ENCODE measurements around the gene TDRD15.

DNA sequence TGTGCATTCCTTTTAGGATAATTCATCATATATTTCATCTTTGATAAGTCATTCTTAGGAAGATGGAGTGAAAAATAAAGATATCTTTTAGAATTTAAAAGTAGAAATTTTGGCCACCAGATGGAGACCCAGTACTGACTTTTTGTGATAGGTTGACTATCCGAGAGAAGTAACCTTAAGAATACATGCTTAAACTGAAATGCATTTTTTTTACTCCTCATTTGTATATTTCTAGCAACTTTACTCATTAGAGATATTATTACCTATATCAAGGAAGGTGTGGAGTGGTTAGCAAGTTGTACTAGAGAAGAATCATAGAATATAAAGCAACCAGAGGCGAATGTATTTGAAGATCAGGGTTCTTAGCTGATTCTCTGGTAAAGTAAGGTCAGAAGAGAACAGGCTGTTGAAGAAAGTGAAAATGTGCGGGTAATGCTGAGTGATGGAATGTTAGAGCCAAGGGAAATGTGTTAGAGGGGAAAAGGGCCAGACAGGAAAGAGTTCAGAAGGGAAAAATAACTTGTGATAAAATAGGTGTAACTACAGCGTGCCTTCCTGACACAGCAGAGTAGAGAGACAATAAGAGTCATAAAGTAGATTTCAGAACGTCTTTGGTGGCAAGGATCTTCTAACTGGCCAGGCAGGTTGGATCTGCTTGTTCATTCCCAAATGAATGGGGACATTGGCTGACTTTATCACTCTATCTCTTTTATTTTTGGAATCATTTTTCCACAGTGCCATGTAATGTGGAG, 52.3 kb downstream of the TDRD15 start:
- TF ChIP-seq CHD1 (IDR thresholded peaks at IDR 0.05; ENCODE audit: low read depth, low read length), result no peak
- no peak for TF ChIP-seq MAFK (IDR thresholded peaks at IDR 0.05; ENCODE audit: low read depth, low read length)
- TF ChIP-seq, protein P1, sequence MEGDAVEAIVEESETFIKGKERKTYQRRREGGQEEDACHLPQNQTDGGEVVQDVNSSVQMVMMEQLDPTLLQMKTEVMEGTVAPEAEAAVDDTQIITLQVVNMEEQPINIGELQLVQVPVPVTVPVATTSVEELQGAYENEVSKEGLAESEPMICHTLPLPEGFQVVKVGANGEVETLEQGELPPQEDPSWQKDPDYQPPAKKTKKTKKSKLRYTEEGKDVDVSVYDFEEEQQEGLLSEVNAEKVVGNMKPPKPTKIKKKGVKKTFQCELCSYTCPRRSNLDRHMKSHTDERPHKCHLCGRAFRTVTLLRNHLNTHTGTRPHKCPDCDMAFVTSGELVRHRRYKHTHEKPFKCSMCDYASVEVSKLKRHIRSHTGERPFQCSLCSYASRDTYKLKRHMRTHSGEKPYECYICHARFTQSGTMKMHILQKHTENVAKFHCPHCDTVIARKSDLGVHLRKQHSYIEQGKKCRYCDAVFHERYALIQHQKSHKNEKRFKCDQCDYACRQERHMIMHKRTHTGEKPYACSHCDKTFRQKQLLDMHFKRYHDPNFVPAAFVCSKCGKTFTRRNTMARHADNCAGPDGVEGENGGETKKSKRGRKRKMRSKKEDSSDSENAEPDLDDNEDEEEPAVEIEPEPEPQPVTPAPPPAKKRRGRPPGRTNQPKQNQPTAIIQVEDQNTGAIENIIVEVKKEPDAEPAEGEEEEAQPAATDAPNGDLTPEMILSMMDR (conservative IDR thresholded peaks at IDR 0.05; ENCODE audit: low read depth, low read length), result peak; percentile 38; the same call in 1 of the 2 replicates
- TF ChIP-seq FOS (IDR thresholded peaks at IDR 0.05; ENCODE audit: low read depth, low read length), result no peak
- TF ChIP-seq BHLHE40 (IDR thresholded peaks at IDR 0.05; ENCODE audit: low read depth, low read length), result no peak
- no peak for TF ChIP-seq CEBPB (IDR thresholded peaks at IDR 0.05; ENCODE audit: low read depth, low read length)
- TF ChIP-seq POLR2A (IDR thresholded peaks at IDR 0.05; ENCODE audit: low read depth, low read length), result no peak
- peak; percentile 14; the same call in 1 of the 2 replicates for TF ChIP-seq SMC3 (IDR thresholded peaks at IDR 0.05; ENCODE audit: low read depth, low read length)
- TF ChIP-seq MAZ (IDR thresholded peaks at IDR 0.05; ENCODE audit: borderline replicate concordance, low read depth, low read length), result no peak
- peak; percentile 44 for TF ChIP-seq RAD21 (IDR thresholded peaks at IDR 0.05; ENCODE audit: low read length)
- no peak for TF ChIP-seq USF2 (IDR thresholded peaks at IDR 0.05; ENCODE audit: low read depth, low read length)
- TF ChIP-seq ELK1 (IDR thresholded peaks at IDR 0.05; ENCODE audit: borderline replicate concordance, low read depth, low read length), result no peak
- no peak for TF ChIP-seq MXI1 (IDR thresholded peaks at IDR 0.05; ENCODE audit: borderline replicate concordance, low read depth, low read length)
